K562 (cell line): ENCODE results near the gene EDNRB. TPM values are rescaled to one million over a fixed set of nuclear protein-coding genes. Genes with fewer than 3 reads are reported as not detected.

Experiments used
- ATAC-seq: fragments of 200-7000 bp; cut with Tn5 transposase; 3 replicates; pipeline ENCODE4 v1.9.1; 2020; ENCODE audit warnings: moderate library complexity
- BruUV-seq: library from RNA; stranded (reverse); fragments of 400-500 nt; replicated peaks from 2 replicates; lab custom pipeline; 2021; lab: Mats Ljungman, UMichigan
- CTCF ChIA-PET: fragments of 300-600 bp; formaldehyde crosslinking; extraction: SDS; loops from one replicate; lab custom pipeline; 2021; ENCODE audit warnings: low intra/inter-chr PET ratio; lab: Yijun Ruan, JAX
- POLR2A ChIA-PET: fragments of 300-600, 350-650 bp; sonication (Branson Sonifier 250); formaldehyde crosslinking; extraction: SDS; loops from one replicate; lab custom pipeline; 2021; ENCODE audit warnings: antibody characterized with exemption, inconsistent platforms; lab: Yijun Ruan, JAX
- DNase-seq, 4 experiments: peaks; one replicate each; pipeline versions ENCODE4 v3.0.0 to v3.0.0-alpha.2; 2011 to 2018; ENCODE audit warnings: low spot score in 3 of 4, mixed read lengths in 3 of 4; ENCODE audit errors: extremely low read depth in 1 of 4
- FAIRE-seq: peaks from 2 replicates; lab custom pipeline; 2011; peaks lifted over from hg19 to GRCh38; lab: Jason Lieb, UNC
- H2AFZ ChIP-seq: 2 replicates; pipeline ENCODE4 v1.6.0; 2011; ENCODE audit warnings: low read depth, low read length, control low read depth, inconsistent platforms
- H3K27ac ChIP-seq: fragments of 200-600 bp; 3 replicates; pipeline ENCODE4 v1.8.0; 2011; ENCODE audit warnings: low read depth, mild to moderate bottlenecking, control low read depth, inconsistent platforms, low read length, moderate library complexity, mixed read lengths; ENCODE audit errors: extremely low read depth
- H3K27me3 ChIP-seq, 2 experiments: fragments of 300-600 bp in 1 of 2; 2 replicates in 1 of 2; 3 replicates in 1 of 2; pipeline versions ENCODE4 v1.6.0 to v1.8.0; 2011; ENCODE audit warnings: inconsistent platforms in 2 of 2, low read length in 2 of 2, mild to moderate bottlenecking in 1 of 2, mixed read lengths in 1 of 2, moderate library complexity in 1 of 2; ENCODE audit not compliant: control insufficient read depth in 2 of 2, insufficient read depth in 2 of 2
- H3K36me3 ChIP-seq: fragments of 300-600 bp; 3 replicates; pipeline ENCODE4 v1.8.0; 2011; ENCODE audit warnings: mild to moderate bottlenecking, low read length, inconsistent platforms; ENCODE audit not compliant: control insufficient read depth, insufficient read depth
- H3K4me1 ChIP-seq, 2 experiments: fragments of 200-600 bp in 1 of 2; replicated peaks in 1 of 2; 2 replicates in 1 of 2; 3 replicates in 1 of 2; pipeline versions ENCODE4 v1.5.1 to v1.8.0; 2011; ENCODE audit warnings: inconsistent platforms in 2 of 2, low read length in 2 of 2, mild to moderate bottlenecking in 1 of 2, mixed read lengths in 1 of 2, moderate library complexity in 1 of 2; ENCODE audit not compliant: control insufficient read depth in 2 of 2, insufficient read depth in 2 of 2
- H3K4me2 ChIP-seq: 2 replicates; pipeline ENCODE4 v1.6.1; 2011; ENCODE audit warnings: low read length, control low read depth, inconsistent platforms, mixed read lengths; ENCODE audit not compliant: insufficient read depth
- H3K4me3 ChIP-seq: fragments of 200-600 bp; sonication (generic), shearing (Covaris generic); 2 replicates; pipeline ENCODE4 v1.5.1; 2016; ENCODE audit warnings: control low read depth, inconsistent platforms
- H3K79me2 ChIP-seq: fragments of 200-600 bp; 3 replicates; pipeline ENCODE4 v1.8.0; 2011; ENCODE audit warnings: low read length, inconsistent platforms; ENCODE audit not compliant: control insufficient read depth, insufficient read depth
- H3K9ac ChIP-seq, 2 experiments: 2 replicates each; pipeline versions ENCODE4 v1.6.0 to v1.6.1; 2011; ENCODE audit warnings: low read depth in 2 of 2, low read length in 2 of 2, control low read depth in 1 of 2, inconsistent platforms in 1 of 2, mild to moderate bottlenecking in 1 of 2, mixed read lengths in 1 of 2; ENCODE audit not compliant: insufficient read depth in 1 of 2
- H3K9me1 ChIP-seq: one replicate; pipeline ENCODE4 v1.6.0; 2011; ENCODE audit warnings: inconsistent platforms, mild to moderate bottlenecking, low read length, moderate library complexity; ENCODE audit not compliant: control insufficient read depth, insufficient read depth
- H3K9me3 ChIP-seq: replicated peaks from 2 replicates; pipeline ENCODE4 v1.5.1; 2011; ENCODE audit warnings: low read depth, low read length, inconsistent platforms; ENCODE audit not compliant: control insufficient read depth, insufficient read depth
- H4K20me1 ChIP-seq: replicated peaks from 2 replicates; pipeline ENCODE4 v1.6.1; 2011; ENCODE audit warnings: low read length, inconsistent platforms, mixed read lengths; ENCODE audit not compliant: control insufficient read depth, insufficient read depth
- DDX20 ChIP-seq: fragments of 450-650 bp; IDR thresholded peaks from 2 replicates; pipeline ENCODE4 v1.6.1; 2016; ENCODE audit warnings: missing genetic modification characterization, low read depth, mild to moderate bottlenecking, missing compliant biosample characterization, moderate library complexity
- GMEB1 ChIP-seq: fragments of 250-450 bp; sonication (Bioruptor Pico); IDR thresholded peaks from 2 replicates; pipeline ENCODE4 v1.4.0; 2020; ENCODE audit warnings: mild to moderate bottlenecking
- IRF2 ChIP-seq: sonication (generic); formaldehyde crosslinking; IDR thresholded peaks from 2 replicates; pipeline ENCODE4 v1.8.1; 2022; ENCODE audit warnings: mild to moderate bottlenecking, missing genetic modification reagents
- KHSRP ChIP-seq: fragments of 450-650 bp; IDR thresholded peaks from 2 replicates; pipeline ENCODE4 v1.6.1; 2017
- MEF2A ChIP-seq: IDR thresholded peaks from 2 replicates; pipeline ENCODE4 v1.6.1; 2011; ENCODE audit warnings: low read depth, mild to moderate bottlenecking, low read length, moderate library complexity; ENCODE audit not compliant: control insufficient read depth
- PHB2 ChIP-seq: fragments of 450-650 bp; IDR thresholded peaks from 2 replicates; pipeline ENCODE4 v1.6.1; 2017; ENCODE audit warnings: low read depth
- POLR2A ChIP-seq: fragments of 450-650 bp; conservative IDR thresholded peaks from 2 replicates; pipeline ENCODE4 v1.6.1; 2016
- POLR2H ChIP-seq: IDR thresholded peaks from 2 replicates; pipeline ENCODE4 v1.6.1; 2016; ENCODE audit warnings: missing genetic modification characterization, low read depth, mild to moderate bottlenecking, control low read depth, missing compliant biosample characterization, moderate library complexity
- POU5F1 ChIP-seq: fragments of 150-350 bp; IDR thresholded peaks from 2 replicates; pipeline ENCODE4 v1.6.1; 2014; ENCODE audit warnings: borderline replicate concordance, low read length, low read depth, mild to moderate bottlenecking; ENCODE audit not compliant: partially characterized antibody
- SMAD1 ChIP-seq: fragments of 150-350 bp; IDR thresholded peaks from 2 replicates; pipeline ENCODE4 v1.6.1; 2014; ENCODE audit warnings: low read length, low read depth; ENCODE audit not compliant: partially characterized antibody
- SMARCA4 ChIP-seq: fragments of 450-650 bp; IDR thresholded peaks from 2 replicates; pipeline ENCODE4 v1.6.1; 2016
- SMARCA5 ChIP-seq: fragments of 450-650 bp; IDR thresholded peaks from 2 replicates; pipeline ENCODE4 v1.6.1; 2016
- TCF7L2 ChIP-seq: fragments of 150-350 bp; IDR thresholded peaks from 2 replicates; pipeline ENCODE4 v1.6.1; 2016; ENCODE audit warnings: low read depth, mild to moderate bottlenecking, low read length, moderate library complexity
- ZMIZ1 ChIP-seq, 2 experiments: fragments of 150-350 bp in 1 of 2; IDR thresholded peaks; 2 replicates each; pipeline ENCODE4 v1.6.1; 2012 to 2016; ENCODE audit warnings: low read depth in 2 of 2, low read length in 2 of 2, mild to moderate bottlenecking in 1 of 2, moderate library complexity in 1 of 2
- ZNF511 ChIP-seq: sonication (generic); formaldehyde crosslinking; IDR thresholded peaks from 2 replicates; pipeline ENCODE4 v1.8.0; 2022; ENCODE audit warnings: mild to moderate bottlenecking, missing genetic modification reagents
- in situ Hi-C: fragments of 300-500 bp; cut with MboI; formaldehyde crosslinking; loops from 4 replicates; pipeline ENCODE4 v1.15.0; 2018; ENCODE audit warnings: inconsistent platforms, mixed read lengths
- intact Hi-C: fragments of 100-400 bp; cut with micrococcal nuclease; formaldehyde crosslinking; loops from 2 replicates; pipeline ENCODE4 v1.14.2; 2022
- polyA plus RNA-seq, 8 experiments: library from polyadenylated mRNA; depleted of rRNA in 4 of 8; stranded (reverse) in 5 of 8; unstranded in 3 of 8; fragments of >200 nt; fragmentation: Nextera tagmentation in 2 of 8; fragmentation: Illumina TruSeq in 1 of 8; extraction: Ambion mirVana in 2 of 8; extraction: Trizol in 1 of 8; gene quantifications; 2 replicates each; pipeline versions ENCODE4 v1.2.1 to v1.2.3, GENCODE V29; 2011 to 2014; ENCODE audit warnings: inconsistent platforms in 1 of 8, missing spikeins in 1 of 8
- total RNA-seq, 7 experiments: library from RNA; depleted of rRNA in 6 of 7; stranded (reverse); fragments of >200 nt in 6 of 7; fragmentation: Illumina TruSeq in 2 of 7; extraction: Trizol in 2 of 7; gene quantifications; 2 replicates each; pipeline versions ENCODE4 v1.2.1 to v1.2.3, GENCODE V29; 2011 to 2021; ENCODE audit warnings: low replicate concordance in 1 of 7
- TF ChIP-seq, protein P1 (sequence below): fragments of 450-650 bp; formaldehyde crosslinking; IDR thresholded peaks from 2 replicates; pipeline ENCODE4 v1.4.0; 2022; ENCODE audit warnings: missing genetic modification characterization

Gene EDNRB
- total and polyA plus RNA-seq, 9 of the 15 experiments (the other 6 are each of a cell fraction or from before 2014, with no cell fraction given): 0.04 TPM; not detected in 8

- no peak for TF ChIP-seq GMEB1
- TF ChIP-seq POLR2H (tag): no peak
- TF ChIP-seq TCF7L2: no peak
- no peak for TF ChIP-seq SMARCA5
- no peak for TF ChIP-seq KHSRP
- no peak for TF ChIP-seq IRF2 (CRISPR knock-in tag)
- no peak for TF ChIP-seq DDX20 (tag)
- no peak for TF ChIP-seq SMAD1
Measured at GRCh38 chr13:77872995-77873394, 45.6 kb downstream of the EDNRB start (continued).

- in situ Hi-C loops (no loop called here), intact Hi-C loops (no loop called here)
- DNase-seq (no peak), FAIRE-seq (no peak), ATAC-seq (no peak)
- no peak overlapping the region for H3K4me2 ChIP-seq
- H3K36me3 ChIP-seq: no peaks in the 10 kb centered on the region
- H3K27ac ChIP-seq: no peak overlapping the region
- POLR2A ChIA-PET: no interaction called here
- H4K20me1 ChIP-seq: no peaks in the 10 kb centered on the region
- H3K9me1 ChIP-seq: no peaks in the 10 kb centered on the region
- CTCF ChIA-PET: no interaction called here
- no peaks in the 10 kb centered on the region for H3K27me3 ChIP-seq
- no peak overlapping the region for H3K4me3 ChIP-seq
- H3K4me1 ChIP-seq: no peaks in the 10 kb centered on the region
- H2AFZ ChIP-seq: no peak overlapping the region
- no TSS peak for BruUV-seq
- H3K79me2 ChIP-seq: no peaks in the 10 kb centered on the region
- H3K9ac ChIP-seq: no peak overlapping the region
- no peaks in the 10 kb centered on the region for H3K9me3 ChIP-seq
- TF ChIP-seq PHB2 (no peak), ZMIZ1 (IDR thresholded peaks at IDR 0.05; ENCODE audit: low read depth in 2 of 2, low read length in 2 of 2) (no peak), TCF7L2 (no peak), SMARCA4 (no peak), POLR2A (no peak), POU5F1 (no peak), MEF2A (no peak), ZNF511 (CRISPR knock-in tag) (no peak)
- TF ChIP-seq, protein P1, sequence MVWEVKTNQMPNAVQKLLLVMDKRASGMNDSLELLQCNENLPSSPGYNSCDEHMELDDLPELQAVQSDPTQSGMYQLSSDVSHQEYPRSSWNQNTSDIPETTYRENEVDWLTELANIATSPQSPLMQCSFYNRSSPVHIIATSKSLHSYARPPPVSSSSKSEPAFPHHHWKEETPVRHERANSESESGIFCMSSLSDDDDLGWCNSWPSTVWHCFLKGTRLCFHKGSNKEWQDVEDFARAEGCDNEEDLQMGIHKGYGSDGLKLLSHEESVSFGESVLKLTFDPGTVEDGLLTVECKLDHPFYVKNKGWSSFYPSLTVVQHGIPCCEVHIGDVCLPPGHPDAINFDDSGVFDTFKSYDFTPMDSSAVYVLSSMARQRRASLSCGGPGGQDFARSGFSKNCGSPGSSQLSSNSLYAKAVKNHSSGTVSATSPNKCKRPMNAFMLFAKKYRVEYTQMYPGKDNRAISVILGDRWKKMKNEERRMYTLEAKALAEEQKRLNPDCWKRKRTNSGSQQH (CRISPR knock-in tag): no peak
Measured at GRCh38 chr13:77871596-77871995, 47.0 kb downstream of the EDNRB start.
